GM18505 (cell line): ENCODE measurements around the gene IWS1.
"Not testable (repeated sequence)": the region's sequence is repeated elsewhere in the genome, so short reads cannot be mapped to it uniquely, and the experiment has no call there.

Experiments
- ATAC-seq: cut with Tn5 transposase; IDR thresholded peaks from one replicate; pipeline ENCODE4 v1.9.1; 2021; ENCODE audit not compliant: unreplicated experiment
- POLR2A ChIP-seq: IDR thresholded peaks from 4 replicates; pipeline ENCODE4 v1.6.1; 2011; ENCODE audit warnings: borderline replicate concordance; ENCODE audit not compliant: insufficient read depth, insufficient read length; ENCODE audit errors: extremely low read depth

Gene IWS1

GRCh38 chr2:127463155-127463991, 62.9 kb downstream of the IWS1 start:
- TF ChIP-seq POLR2A = no peak
- ATAC-seq = no peak

- no peak for ATAC-seq
- no peak for TF ChIP-seq POLR2A
Observed at GRCh38 chr2:127462461-127462860, 63.8 kb downstream of the IWS1 start.

- no peak for ATAC-seq
Observed at GRCh38 chr2:127456960-127457359, 69.3 kb downstream of the IWS1 start.

GRCh38 chr2:127455566-127456493, 70.5 kb downstream of the IWS1 start:
- ATAC-seq = no peak
- TF ChIP-seq POLR2A = no peak

More at GRCh38 chr2:127456960-127457359, 69.3 kb downstream of the IWS1 start:
- no peak for TF ChIP-seq POLR2A

GRCh38 chr2:127454595-127455565, 71.4 kb downstream of the IWS1 start:
- ATAC-seq = no peak
- no peak for TF ChIP-seq POLR2A

GRCh38 chr2:127453392-127454171, 72.7 kb downstream of the IWS1 start:
- TF ChIP-seq POLR2A = no peak
- no peak for ATAC-seq

- TF ChIP-seq POLR2A = no peak
- no peak for ATAC-seq
Observed at GRCh38 chr2:127453013-127453391, 73.3 kb downstream of the IWS1 start.

- ATAC-seq = not testable (repeated sequence)
Observed at GRCh38 chr2:127452423-127452822, 73.9 kb downstream of the IWS1 start.

- no peak for ATAC-seq
- no peak for TF ChIP-seq POLR2A
Observed at GRCh38 chr2:127451981-127452380, 74.3 kb downstream of the IWS1 start.

- TF ChIP-seq POLR2A = no peak
Observed at GRCh38 chr2:127449898-127450297, 76.4 kb downstream of the IWS1 start.

GRCh38 chr2:127449414-127449813, 76.9 kb downstream of the IWS1 start:
- ATAC-seq = no peak
- TF ChIP-seq POLR2A = no peak

More at GRCh38 chr2:127449898-127450297, 76.4 kb downstream of the IWS1 start:
- ATAC-seq = no peak

GRCh38 chr2:127448526-127448925, 77.8 kb downstream of the IWS1 start:
- no peak for TF ChIP-seq POLR2A
- no peak for ATAC-seq

GRCh38 chr2:127439343-127439742, 86.9 kb downstream of the IWS1 start:
- TF ChIP-seq POLR2A = no peak

More at GRCh38 chr2:127439343-127439742, 86.9 kb downstream of the IWS1 start:
- no peak for ATAC-seq
